ENCODE data around the gene CDX4.

CDX4 gene, protein sequence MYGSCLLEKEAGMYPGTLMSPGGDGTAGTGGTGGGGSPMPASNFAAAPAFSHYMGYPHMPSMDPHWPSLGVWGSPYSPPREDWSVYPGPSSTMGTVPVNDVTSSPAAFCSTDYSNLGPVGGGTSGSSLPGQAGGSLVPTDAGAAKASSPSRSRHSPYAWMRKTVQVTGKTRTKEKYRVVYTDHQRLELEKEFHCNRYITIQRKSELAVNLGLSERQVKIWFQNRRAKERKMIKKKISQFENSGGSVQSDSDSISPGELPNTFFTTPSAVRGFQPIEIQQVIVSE

DNA sequence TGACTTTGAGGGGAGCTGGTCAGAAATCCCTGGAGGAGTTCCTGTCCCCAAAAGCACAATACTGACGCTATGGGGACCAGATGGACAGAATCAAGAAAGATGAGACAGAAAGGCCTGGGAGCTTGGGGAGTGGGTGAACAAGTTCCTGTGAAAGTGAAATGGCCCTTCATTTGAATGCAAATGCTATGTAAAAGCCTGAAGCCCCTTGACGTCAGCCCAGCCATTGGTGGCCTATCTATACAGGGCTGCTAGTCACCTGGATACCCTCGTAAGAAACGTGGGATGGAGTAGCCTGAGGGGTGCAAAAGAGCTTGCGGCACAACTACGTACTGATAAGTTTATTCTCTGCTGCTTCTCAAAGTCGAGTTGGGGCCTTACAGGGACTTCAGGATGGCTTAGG lies at the start of gene CDX4:
Gene CDX4, plus strand, starts transcription at position 223 of the 400 bp plus-strand sequence. CDS start 201 bp downstream, outside the sequence.
- TF ChIP-seq, protein P1, sequence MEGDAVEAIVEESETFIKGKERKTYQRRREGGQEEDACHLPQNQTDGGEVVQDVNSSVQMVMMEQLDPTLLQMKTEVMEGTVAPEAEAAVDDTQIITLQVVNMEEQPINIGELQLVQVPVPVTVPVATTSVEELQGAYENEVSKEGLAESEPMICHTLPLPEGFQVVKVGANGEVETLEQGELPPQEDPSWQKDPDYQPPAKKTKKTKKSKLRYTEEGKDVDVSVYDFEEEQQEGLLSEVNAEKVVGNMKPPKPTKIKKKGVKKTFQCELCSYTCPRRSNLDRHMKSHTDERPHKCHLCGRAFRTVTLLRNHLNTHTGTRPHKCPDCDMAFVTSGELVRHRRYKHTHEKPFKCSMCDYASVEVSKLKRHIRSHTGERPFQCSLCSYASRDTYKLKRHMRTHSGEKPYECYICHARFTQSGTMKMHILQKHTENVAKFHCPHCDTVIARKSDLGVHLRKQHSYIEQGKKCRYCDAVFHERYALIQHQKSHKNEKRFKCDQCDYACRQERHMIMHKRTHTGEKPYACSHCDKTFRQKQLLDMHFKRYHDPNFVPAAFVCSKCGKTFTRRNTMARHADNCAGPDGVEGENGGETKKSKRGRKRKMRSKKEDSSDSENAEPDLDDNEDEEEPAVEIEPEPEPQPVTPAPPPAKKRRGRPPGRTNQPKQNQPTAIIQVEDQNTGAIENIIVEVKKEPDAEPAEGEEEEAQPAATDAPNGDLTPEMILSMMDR (IDR thresholded peaks at IDR 0.05; ENCODE audit: low read depth, low read length) = no peak
- no peak within 1 kb of the TSS for H3K4me3 ChIP-seq (ENCODE audit: low read depth, low read length)

DNA sequence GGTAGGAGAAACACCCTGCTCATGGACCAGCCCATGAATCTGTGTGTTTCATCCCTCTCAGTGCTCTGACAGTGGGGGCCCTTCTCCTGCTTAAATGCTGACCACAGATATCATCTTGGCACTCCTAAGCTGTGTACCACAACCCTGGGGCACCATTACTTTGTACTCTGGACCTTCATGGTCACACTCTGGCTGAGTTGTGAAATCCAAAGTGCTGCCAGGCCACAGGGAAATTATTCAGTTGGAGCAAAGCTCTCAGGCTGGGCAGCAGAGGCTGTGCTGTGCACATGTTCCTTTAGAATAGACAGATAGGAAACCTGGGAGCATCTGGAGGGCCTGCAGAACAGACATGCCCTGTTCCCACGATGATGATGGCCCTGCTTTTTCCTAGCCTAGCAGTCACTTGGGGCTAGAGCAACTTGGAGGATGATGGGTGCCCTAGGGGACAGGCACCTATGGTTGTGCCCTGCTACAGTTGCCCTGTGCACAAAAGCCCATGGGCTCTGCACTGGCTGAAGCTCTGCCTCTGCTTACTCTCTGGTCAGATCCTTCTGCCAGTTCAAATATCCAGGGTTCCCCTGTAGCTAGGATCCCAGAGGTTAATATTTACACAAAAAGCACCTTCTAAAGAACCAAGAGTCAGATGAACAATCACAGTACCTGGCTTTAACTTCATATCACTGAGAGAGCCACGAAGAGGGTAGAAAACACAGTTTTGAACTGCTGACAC lies 48.5 kb upstream of the CDX4 start:
- TF ChIP-seq, protein P1 (IDR thresholded peaks at IDR 0.05; ENCODE audit: low read depth, low read length) = no peak
- H3K4me3 ChIP-seq (ENCODE audit: low read depth, low read length) = no peak overlapping the region

DNA sequence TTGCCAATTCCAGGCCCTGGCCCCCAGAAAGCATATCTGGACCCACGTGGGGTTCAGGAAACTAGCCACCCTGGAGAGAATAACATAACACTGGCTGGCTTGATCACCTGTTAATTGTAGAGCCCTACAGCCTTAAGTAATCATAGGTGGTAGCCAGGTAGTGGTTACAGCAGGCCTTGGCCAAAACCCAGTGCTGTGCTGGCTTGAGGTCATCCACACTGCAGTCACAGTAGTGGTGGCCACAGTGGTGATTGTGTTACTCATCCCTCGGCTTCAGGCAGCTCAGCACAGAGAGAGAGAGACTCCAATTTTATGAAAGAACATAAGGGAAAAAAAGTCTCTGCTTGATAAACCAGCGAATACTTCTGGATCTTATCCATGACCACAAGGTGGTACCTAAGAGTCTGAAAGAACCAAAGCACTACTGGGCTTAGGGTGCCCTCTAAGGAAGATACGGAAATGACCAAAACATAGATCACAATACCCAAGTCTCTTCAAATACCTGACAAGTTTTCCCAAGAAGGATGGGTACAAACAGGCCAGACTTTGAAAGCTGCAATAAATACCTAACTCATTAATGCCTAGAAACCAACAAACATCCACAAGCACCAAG lies 46.6 kb upstream of the CDX4 start:
- no peak overlapping the region for H3K4me3 ChIP-seq (ENCODE audit: low read depth, low read length)
- TF ChIP-seq, protein P1 (IDR thresholded peaks at IDR 0.05; ENCODE audit: low read depth, low read length) = no peak

DNA sequence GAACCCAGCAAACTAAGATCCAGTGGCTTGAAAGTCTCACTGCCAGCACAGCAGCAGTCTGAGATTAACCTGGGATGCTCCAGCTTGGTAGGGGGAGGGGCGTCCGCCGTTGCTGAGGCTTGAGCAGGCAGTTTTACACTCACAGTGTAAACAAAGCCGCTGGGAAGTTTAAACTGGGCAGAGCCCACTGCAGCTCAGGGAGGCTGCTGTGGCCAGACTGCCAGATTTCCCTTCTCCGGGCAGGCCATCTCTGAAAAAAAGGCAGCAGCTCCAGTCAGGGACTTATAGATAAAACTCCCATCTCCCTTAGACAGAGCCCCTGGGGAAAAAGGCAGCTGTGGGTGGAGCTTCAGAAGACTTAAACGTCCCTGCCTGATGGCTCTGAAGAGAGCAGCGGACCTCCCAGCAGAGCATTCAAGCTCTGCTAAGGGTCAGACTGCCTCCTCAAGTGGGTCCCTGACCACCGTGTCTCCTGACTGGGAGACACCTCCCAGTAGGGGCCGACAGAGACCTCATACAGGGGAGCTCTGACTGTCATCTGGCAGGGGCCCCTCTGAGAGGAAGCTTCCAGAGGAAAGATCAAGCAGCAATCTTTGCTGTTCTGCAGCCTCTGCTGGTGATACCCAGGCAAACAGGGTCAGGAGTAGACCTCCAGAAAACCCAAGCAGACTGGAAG lies 45.1 kb upstream of the CDX4 start:
- TF ChIP-seq, protein P1 (IDR thresholded peaks at IDR 0.05; ENCODE audit: low read depth, low read length) = no peak
- no peak overlapping the region for H3K4me3 ChIP-seq (ENCODE audit: low read depth, low read length)

DNA sequence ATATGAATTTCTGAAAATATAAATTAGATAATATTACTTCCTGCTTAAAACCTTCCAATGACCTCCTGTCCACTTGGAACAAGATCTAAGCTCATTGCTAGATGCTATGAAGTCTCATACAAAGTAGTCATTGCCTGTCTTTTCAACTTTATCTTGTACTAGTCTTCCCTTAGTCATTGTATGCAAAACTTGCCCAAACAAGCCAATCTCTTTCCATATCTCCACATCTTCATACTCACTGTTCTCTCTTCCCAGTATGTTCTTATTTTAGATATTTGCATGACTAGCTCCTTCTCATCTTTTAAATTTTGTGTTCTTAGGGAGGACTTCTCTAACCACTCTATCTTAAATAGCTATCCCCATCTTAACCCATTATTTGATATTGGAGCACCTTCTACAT lies 33.9 kb upstream of the CDX4 start:
- no peak overlapping the region for H3K4me3 ChIP-seq (ENCODE audit: low read depth, low read length)
- TF ChIP-seq, protein P1 (IDR thresholded peaks at IDR 0.05; ENCODE audit: low read depth, low read length) = no peak

DNA sequence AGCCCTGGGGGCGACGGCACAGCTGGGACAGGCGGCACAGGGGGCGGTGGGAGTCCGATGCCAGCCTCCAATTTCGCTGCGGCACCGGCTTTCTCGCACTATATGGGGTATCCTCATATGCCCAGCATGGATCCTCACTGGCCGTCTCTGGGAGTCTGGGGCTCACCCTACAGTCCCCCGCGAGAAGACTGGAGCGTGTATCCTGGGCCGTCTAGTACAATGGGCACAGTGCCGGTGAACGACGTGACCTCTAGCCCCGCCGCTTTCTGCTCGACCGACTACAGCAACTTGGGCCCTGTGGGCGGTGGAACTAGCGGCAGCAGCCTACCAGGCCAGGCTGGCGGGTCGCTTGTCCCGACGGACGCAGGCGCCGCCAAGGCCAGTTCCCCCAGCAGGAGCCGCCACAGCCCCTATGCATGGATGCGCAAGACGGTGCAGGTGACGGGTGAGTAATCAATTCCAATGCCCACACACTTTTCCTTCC lies 500 bp downstream of the CDX4 start:
- no peak overlapping the region for H3K4me3 ChIP-seq (ENCODE audit: low read depth, low read length)
- TF ChIP-seq, protein P1 (IDR thresholded peaks at IDR 0.05; ENCODE audit: low read depth, low read length) = no peak
